GM15510 (cell line): ENCODE data around the gene DGKE.
A peak's percentile ranks its signal among the peaks of the same experiment; 100 is the strongest.

Source experiments
- POLR2A ChIP-seq: IDR thresholded peaks from 3 replicates; pipeline ENCODE4 v1.6.1; 2011; ENCODE audit warnings: borderline replicate concordance; ENCODE audit not compliant: insufficient read length; ENCODE audit errors: extremely low read depth

The DGKE gene

DNA sequence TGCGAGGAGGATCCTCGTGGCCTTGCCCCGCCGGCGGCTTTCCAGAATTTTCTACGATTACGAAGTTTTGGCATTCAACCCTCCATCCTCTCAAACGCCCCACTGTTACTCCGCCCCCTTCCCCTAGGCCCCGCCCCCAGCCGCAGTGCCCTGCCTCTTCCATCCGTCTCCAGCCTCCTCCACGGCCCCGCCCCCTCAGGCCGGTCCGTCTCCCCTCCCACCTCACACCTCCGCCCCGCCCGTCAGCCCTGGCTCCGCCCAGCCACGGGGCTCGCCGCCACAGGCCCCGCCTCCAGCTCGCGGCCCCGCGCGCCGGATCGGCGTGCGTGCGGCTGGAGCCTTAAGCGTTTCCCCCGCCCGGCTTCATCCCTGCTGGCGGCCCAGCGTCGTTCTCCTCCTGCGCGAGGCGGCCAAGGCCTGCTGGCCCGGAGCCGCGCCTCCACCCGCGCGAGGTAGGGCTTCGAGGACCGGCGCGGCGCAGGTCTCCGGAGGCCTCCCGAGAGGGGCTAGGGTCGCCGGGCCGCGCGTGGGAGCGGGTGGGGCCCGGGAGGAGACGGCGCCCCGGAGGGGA lies at the start of gene DGKE, which contains the start of gene C17orf67:
DGKE (plus strand) TSS at position 343 of the 571 bp plus-strand sequence. CDS start 645 bp downstream, outside the sequence.
C17orf67 (minus strand) TSS at position 112 of the 571 bp plus-strand sequence. CDS start 18,110 bp downstream, outside the sequence.
- TF ChIP-seq POLR2A, result peak; percentile 72

- no peak for TF ChIP-seq POLR2A
These were observed 48.5 kb upstream of the DGKE start for GRCh38 chr17:56785405-56785804.

DNA sequence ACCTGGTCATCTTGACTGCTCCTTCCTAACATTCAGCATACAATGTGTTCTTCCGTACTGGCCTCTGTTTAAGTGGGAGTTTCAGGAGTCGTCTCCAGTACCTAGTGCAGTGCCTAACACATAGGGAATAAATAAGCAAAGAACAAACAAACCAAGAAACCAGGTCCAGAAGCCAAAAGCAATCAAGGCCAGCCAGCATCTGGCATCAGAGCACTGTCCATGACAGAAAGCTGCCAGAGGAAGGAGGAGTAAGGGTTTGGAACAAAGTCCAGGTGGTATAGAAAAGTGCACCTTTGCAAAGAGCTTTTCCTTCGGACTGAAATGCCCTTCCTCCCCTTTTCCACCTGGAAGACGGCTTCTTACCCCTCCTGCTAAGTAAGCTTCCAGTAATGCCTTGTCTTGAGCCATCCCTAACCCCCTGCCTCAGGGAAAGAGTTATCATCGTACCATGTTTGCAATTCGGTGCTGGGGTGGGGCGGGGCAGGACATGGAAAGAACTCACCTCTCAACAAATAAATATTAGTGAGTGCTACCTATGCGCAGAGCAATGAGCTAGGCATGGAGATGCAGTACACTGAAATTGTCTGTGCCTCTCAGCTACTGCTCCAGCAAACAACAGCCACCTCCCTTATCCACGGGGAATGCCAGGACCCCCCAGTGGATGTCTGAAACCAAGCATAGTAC lies 47.8 kb upstream of the DGKE start:
- TF ChIP-seq POLR2A, result no peak

DNA sequence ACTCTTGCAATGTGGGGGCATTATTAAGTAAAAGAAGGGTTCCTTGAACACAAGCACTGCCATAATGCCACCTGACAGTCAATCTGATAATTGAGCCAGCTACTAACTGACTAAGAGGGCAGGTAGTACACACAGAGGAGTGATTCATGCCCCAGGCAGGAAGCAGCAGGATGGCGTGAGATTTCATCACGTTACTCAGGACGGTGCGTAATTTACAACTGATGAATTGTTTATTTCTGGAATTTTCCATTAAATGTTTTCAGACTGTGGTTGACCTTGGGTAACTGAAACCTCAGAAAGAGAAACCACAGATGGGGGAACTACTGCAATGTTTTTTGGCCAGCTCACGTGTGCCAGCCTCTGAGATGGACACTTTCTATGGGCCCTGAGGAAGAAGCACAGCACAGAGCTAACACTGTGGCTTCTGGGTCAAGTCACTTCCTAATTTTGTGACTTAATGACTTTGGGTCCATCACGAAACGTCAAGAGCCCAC lies 46.9 kb upstream of the DGKE start:
- no peak for TF ChIP-seq POLR2A

GRCh38 chr17:56792267-56792666 lies 41.7 kb upstream of the DGKE start:
- no peak for TF ChIP-seq POLR2A

DNA sequence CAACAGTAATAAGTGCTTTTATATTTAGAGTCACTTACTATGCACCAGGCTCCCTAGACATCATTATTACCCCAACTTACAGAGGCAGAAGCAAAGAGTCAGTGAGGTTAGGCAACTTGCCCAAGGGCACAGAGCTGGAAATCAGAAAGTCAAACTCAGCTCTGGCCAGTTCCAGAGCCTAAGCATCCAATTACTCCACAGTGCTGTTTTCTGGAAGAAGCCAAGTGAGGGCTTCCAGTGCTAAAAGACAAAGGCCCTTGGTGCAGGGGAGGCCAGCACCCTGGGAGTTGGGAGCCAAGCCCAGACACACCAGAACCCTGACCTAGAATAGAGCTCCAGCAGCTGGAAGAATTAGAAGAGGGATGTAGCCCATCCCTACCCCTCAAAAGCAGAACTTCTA lies 40.4 kb upstream of the DGKE start:
- no peak for TF ChIP-seq POLR2A

GRCh38 chr17:56793957-56794356 lies 40.0 kb upstream of the DGKE start:
- TF ChIP-seq POLR2A, result no peak

DNA sequence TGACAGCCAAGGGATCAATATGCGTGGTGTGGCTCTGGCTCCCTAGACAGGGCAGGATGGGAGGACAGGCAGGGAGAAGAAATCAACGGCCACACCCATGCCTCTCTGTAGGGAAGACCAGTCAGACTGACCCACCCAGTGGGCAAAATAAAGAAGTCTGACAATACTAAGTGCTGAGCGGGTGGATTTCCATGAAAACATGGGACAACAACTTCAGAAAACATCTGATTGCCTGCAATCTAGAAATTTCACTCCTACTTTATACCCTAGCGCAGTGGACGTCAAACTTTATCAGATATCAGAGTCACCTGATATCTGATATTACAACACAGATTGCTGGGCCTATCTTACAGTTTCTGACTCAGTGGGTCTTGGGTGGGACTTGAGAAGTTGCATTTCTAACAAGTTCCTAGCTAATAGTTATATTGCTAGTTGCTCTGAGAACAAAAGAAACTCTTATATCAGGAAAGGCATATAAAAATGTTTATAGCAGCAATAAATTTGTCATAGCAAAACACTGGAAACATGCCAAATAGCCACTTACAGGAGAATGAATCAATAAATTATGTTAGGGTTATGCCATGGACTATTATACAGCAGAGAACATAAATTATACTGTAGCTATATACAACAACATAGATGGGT lies 38.6 kb upstream of the DGKE start:
- no peak for TF ChIP-seq POLR2A

DNA sequence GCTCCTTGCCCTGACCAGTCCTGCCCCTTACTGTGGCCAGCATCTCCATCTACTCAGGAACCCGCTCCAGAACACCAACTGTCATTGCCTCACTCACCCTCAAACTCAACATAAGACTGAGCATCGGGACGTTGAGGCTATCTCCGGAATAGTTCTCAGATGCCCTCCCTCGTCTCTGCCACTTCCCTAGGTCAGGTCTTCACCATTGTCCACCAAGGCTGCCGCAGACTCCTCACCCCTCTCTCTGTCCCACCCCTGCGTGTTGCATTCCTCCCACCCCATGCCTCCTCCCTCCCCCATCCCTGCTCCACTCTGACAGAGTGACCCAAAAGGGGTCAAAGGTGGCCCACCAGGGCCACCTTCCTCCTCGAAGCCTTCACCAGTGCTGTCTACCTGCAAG lies 37.4 kb upstream of the DGKE start:
- TF ChIP-seq POLR2A, result no peak

DNA sequence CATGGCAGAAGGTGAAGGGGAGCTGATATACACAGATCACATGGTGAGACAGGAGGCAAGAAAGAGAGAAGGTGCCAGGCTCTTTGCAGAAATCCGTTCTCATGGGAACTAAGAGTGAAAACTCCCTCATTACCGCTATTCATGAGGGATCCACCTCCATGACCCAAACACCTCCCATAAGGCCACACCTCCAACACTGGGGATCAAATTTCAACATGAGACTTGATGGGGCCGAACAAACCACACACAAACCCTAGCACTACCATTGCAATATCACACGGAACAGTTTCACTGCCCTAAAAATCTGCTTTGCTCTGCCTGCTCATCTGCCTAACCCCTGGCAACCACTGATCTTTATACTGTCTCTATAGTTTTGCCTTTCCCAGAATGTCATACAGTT lies 35.0 kb upstream of the DGKE start:
- TF ChIP-seq POLR2A, result no peak

DNA sequence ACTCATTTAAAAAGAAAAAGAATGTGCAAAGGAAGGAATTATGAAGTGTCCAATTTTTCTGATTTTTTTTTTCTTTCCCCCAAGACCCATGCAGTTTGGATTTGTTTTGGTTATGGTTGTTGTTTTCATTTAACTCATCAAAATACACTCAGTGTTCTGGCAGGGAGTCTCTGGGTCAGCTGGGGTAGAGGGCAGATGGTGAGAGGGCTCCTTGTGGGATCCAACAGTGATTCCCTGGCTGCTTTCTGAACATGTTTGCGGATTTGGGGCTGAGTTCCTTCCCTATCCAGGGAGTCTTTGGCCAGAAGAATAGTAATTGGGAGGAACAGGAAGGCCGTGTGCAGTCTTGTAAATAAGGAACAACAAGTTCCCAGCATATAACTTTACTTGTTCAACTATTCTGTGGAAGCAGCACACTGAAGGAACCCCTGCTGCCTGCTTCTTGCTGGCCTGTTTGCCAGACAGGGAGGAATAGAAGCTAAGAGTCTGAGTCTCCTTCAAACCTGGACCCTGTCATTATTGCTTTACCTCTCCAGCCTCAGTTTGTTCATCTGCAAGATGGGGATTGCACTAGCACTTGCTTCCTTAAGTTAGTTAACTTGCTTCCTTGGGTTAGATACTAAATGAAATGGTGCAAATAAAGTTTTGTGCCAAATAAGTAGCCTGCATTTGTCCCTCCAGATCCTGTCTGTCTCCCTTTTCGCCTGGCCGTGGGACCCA lies 32.3 kb upstream of the DGKE start:
- TF ChIP-seq POLR2A, result no peak

DNA sequence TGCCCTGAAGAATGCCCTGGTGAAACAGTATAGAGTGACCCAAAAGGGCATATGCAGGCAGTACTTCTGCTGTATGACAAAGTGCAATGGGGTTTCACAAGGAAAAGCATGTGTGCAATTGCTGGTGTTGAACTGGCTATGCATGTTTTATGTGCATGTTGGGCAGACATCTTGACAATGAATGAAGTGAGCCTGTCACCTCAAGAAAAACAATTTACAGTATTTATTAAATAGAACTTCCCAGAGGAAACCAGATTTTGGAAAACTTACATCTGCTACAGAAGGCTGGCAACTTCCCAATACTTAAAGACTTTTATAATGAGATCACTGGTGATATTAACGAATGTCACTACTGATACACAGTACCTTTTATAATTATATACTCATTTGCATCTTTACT lies 30.9 kb upstream of the DGKE start:
- TF ChIP-seq POLR2A, result no peak

DNA sequence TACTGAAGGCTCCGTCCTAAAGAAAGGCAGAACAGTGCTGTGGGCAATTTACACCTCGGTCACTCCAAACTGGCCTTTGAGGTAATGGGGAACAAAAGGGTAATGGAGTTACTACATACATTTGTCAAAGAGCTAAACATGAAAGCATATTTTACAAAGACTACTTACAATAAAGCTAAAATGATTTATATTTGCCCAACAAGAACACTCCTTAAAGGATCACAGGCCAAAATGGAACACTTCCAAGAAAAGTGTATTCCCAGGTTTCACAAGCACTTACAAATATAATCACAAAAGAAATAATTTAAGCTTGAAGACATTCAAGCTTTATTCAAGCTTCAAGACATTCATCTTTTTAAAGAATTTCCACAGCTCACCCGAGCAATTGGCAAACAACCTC lies 29.5 kb upstream of the DGKE start:
- no peak for TF ChIP-seq POLR2A

DNA sequence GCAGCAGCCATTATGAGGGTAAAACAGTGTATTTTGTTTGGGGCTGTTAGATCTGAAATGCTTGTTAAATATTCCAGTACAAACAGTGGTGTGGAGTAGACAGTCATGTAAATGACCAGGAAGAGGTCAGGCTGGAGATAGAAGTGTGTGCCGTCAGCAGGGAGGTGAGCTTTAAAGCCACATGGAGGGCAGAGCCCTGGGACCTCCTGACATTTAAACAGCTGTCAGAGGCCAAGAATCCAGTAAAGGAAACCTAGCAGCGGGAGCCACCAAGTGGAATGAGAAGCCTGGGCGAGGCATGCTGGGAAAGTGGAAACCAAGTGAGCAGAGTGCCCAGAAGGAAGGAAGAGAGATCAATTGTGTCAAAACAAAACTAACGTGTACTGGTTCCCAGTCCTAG lies 27.0 kb upstream of the DGKE start:
- no peak for TF ChIP-seq POLR2A

DNA sequence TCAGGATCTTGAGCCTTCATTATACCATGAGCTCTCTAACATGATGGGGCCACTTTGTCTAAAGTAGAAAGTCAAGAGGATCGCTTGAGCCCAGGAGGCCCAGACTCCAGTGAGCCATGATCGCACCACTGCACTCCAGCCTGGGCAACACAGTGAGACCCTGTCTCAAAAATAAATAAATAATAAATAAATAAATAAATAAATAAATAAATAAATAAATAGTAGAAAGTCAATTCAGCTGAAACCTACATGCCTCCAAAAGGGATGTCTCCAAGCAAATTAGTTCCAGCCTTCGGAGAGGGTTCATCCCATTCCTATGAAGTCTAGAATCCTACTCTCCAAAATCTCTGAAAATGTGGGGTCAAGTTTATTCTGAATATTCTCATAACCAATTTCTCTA lies 26.2 kb upstream of the DGKE start:
- TF ChIP-seq POLR2A, result no peak
